Measurements from ENCODE around the gene PLXNB2.

Gene PLXNB2

GRCh38 chr22:50283821-50284220 lies 23.6 kb downstream of the PLXNB2 start:
- H3K27ac ChIP-seq, result no peak overlapping the region
- TF ChIP-seq ZFX (IDR thresholded peaks at IDR 0.05), result no peak
- no peak for TF ChIP-seq CTCF (conservative IDR thresholded peaks at IDR 0.05)

DNA sequence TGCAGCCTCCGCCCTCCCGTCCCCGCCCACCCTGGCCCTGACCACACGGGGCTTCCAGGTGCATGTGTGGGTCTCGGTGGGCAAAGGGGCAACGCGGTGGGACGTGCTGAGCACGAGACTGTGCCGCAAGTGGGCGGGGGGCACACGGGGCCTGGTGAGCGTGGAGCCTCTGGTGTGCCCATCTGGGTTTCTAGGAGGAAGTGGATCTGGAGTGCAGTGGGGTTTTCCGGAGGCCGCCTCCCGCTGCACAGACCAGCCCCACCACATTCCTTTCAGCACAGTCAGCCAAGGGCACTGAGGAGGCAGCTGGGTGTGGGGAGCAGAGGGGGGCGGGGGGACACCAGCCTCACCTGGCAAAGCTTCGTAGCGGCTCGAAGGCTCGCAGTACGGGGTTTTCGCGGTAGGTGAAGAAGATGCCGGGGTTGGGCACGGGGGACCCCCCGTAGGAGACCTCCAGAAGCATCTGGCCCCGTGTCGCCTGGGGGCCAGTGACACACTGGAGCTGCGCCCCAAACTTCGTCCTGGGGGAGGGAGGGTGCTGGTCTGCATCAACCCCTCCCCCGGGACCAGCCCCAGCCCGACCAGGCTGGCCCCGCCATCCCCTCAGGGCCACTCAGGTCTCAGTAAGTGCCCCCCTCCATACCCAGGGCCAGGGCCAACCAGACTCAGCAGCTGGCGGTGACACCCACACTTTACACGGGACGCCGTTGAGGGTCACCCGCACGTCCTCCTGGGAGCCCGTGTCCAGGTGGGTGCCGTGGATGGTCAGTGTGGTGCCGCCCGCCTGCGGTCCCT lies 24.9 kb downstream of the PLXNB2 start:
- no peak overlapping the region for H3K27ac ChIP-seq
- TF ChIP-seq ZFX (IDR thresholded peaks at IDR 0.05) (no peak), CTCF (conservative IDR thresholded peaks at IDR 0.05) (no peak)

GRCh38 chr22:50281957-50282356 lies 25.5 kb downstream of the PLXNB2 start:
- no peak overlapping the region for H3K27ac ChIP-seq
- no peak for TF ChIP-seq ZFX (IDR thresholded peaks at IDR 0.05)
- TF ChIP-seq CTCF (conservative IDR thresholded peaks at IDR 0.05), result no peak

- TF ChIP-seq ZFX (IDR thresholded peaks at IDR 0.05) (no peak), CTCF (conservative IDR thresholded peaks at IDR 0.05) (no peak)
- H3K27ac ChIP-seq, result no peak overlapping the region
These were observed 26.1 kb downstream of the PLXNB2 start for GRCh38 chr22:50281384-50281760.

DNA sequence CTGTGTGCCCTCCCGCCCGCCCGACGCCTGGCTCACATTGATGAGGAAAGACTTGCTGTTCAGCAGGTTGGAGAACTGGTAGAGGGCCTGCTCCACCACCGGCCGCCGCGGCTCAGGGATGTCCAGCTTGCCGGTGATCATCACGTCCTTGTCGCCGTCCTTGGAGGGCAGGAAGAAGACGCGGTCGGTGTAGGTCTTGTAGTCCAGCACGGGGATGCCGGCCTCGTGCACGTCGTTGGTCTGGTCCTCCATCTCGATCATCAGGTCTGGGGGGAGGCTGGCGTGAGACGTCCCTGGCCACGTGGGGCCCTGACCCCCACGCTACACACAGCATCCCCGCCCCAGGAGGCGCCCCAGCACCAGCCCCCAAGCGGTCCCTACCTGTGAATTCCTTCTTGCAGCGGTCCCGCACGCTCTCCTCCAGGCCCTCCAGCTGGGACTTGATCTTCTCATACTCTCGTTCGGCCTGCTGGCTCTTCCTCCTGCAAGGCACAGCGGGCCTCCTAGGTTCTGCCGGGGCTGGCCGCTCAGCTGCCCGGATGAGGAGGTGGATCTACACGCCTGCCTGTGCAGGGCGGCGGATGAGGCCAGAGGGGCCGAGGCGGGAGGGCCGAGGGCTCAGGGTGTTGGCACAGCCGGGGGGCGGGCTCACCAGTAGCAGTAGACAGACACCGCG lies 26.6 kb downstream of the PLXNB2 start:
- TF ChIP-seq CTCF (conservative IDR thresholded peaks at IDR 0.05), result no peak
- no peak for TF ChIP-seq ZFX (IDR thresholded peaks at IDR 0.05)
- no peak overlapping the region for H3K27ac ChIP-seq

- TF ChIP-seq ZFX (IDR thresholded peaks at IDR 0.05), result no peak
- TF ChIP-seq CTCF (conservative IDR thresholded peaks at IDR 0.05), result no peak
- H3K27ac ChIP-seq, result no peak overlapping the region
These were observed 27.3 kb downstream of the PLXNB2 start for GRCh38 chr22:50280022-50280707.
